Type B pancreatic cell (in vitro differentiated cells): ENCODE data around the gene PAK5. TPM values are rescaled to one million over a fixed set of nuclear protein-coding genes. Genes with fewer than 3 reads are reported as not detected.

ENCODE experiments used
- DNase-seq: peaks from one replicate; pipeline ENCODE4 v3.0.0; 2021; ENCODE audit warnings: mixed read lengths; ENCODE audit not compliant: unreplicated experiment; ENCODE audit errors: extremely low spot score
- H3K27ac Mint-ChIP-seq: 2 replicates; pipeline ENCODE4 v1.8.0; 2021; ENCODE audit warnings: mild to moderate bottlenecking, mixed read lengths
- H3K27me3 Mint-ChIP-seq: 2 replicates; pipeline ENCODE4 v1.8.0; 2021; ENCODE audit warnings: mixed read lengths
- H3K36me3 Mint-ChIP-seq: 2 replicates; pipeline ENCODE4 v1.8.0; 2021; ENCODE audit warnings: mixed read lengths
- H3K4me1 Mint-ChIP-seq: one replicate; pipeline ENCODE4 v1.8.0; 2021; ENCODE audit warnings: mixed read lengths; ENCODE audit not compliant: unreplicated experiment
- H3K4me3 Mint-ChIP-seq: 2 replicates; pipeline ENCODE4 v1.8.0; 2021; ENCODE audit warnings: mild to moderate bottlenecking, mixed read lengths
- H3K9me3 Mint-ChIP-seq: 2 replicates; pipeline ENCODE4 v1.8.0; 2021; ENCODE audit warnings: mixed read lengths
- total RNA-seq: library from RNA; stranded (reverse); gene quantifications from 2 replicates; pipeline ENCODE4 v1.2.1, GENCODE V29; 2021; ENCODE audit warnings: low replicate concordance
- TF ChIP-seq, protein P1 (sequence below): fragments of 200-600 bp; sonication (generic); conservative IDR thresholded peaks from 2 replicates; pipeline ENCODE4 v1.5.0; 2021; ENCODE audit warnings: antibody characterized with exemption, mild to moderate bottlenecking

Gene PAK5
- total RNA-seq, 1 donor from 2014 or later, result 1.8 TPM

GRCh38 chr20:9550283-9550682, 288.6 kb downstream of the PAK5 start:
- H3K9me3 Mint-ChIP-seq, result peaks cover 5% of the 10 kb centered on the region
- H3K4me1 Mint-ChIP-seq, result peaks cover 6% of the 10 kb centered on the region
- DNase-seq, result no peak
- no peak overlapping the region for H3K27ac Mint-ChIP-seq
- peaks cover 5% of the 10 kb centered on the region for H3K27me3 Mint-ChIP-seq
- no peak overlapping the region for H3K4me3 Mint-ChIP-seq
- TF ChIP-seq, protein P1, sequence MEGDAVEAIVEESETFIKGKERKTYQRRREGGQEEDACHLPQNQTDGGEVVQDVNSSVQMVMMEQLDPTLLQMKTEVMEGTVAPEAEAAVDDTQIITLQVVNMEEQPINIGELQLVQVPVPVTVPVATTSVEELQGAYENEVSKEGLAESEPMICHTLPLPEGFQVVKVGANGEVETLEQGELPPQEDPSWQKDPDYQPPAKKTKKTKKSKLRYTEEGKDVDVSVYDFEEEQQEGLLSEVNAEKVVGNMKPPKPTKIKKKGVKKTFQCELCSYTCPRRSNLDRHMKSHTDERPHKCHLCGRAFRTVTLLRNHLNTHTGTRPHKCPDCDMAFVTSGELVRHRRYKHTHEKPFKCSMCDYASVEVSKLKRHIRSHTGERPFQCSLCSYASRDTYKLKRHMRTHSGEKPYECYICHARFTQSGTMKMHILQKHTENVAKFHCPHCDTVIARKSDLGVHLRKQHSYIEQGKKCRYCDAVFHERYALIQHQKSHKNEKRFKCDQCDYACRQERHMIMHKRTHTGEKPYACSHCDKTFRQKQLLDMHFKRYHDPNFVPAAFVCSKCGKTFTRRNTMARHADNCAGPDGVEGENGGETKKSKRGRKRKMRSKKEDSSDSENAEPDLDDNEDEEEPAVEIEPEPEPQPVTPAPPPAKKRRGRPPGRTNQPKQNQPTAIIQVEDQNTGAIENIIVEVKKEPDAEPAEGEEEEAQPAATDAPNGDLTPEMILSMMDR, result no peak
- no peaks in the 10 kb centered on the region for H3K36me3 Mint-ChIP-seq

- no peaks in the 10 kb centered on the region for H3K9me3 Mint-ChIP-seq
- DNase-seq, result no peak
- H3K36me3 Mint-ChIP-seq, result no peaks in the 10 kb centered on the region
- TF ChIP-seq, protein P1, result no peak
- no peaks in the 10 kb centered on the region for H3K4me1 Mint-ChIP-seq
- peaks cover 5% of the 10 kb centered on the region for H3K27me3 Mint-ChIP-seq
- no peak overlapping the region for H3K27ac Mint-ChIP-seq
- no peak overlapping the region for H3K4me3 Mint-ChIP-seq
These were observed 295.7 kb downstream of the PAK5 start for GRCh38 chr20:9543214-9543613.

DNA sequence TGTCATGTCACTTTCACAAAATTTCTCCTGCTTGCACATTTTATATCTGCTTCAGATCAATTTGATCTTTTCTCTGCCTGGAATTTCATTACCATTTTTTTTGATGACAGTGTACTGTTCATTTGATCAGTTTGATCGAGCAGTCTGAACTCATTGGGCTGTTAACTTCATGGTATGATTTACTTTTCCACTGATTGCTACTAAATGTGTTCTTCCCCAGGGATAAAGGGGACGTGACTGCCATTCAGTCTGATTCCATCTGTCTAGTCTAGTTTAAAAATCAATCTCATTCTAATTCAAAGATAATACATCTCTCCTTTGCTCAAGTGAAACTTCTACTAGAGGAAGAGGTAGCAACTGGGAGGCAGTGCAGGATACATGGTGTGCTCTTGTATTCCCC, 303.4 kb downstream of the PAK5 start:
- TF ChIP-seq, protein P1, result no peak
- H3K4me3 Mint-ChIP-seq, result no peak overlapping the region

DNA sequence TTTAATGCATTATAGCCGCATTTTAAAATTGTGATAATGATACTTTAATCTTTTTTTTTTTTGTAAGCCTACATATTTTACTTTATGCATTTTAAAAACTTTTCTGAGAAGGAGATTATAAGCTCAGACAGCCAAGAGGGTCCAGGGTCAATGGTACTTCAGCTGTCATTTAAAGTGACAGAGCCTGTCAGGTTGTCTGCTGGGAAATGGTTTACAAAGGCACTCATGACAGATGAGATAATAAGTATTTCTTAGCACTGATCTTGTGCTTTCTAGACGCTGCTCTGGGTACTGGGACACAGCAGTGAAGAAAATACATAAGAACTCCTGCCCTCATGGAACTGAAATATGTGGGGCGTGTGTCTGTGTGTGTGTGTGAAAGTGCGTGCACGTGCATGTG, 304.9 kb downstream of the PAK5 start:
- H3K9me3 Mint-ChIP-seq, result no peaks in the 10 kb centered on the region
- no peak overlapping the region for H3K27ac Mint-ChIP-seq
- peaks cover 13% of the 10 kb centered on the region for H3K4me1 Mint-ChIP-seq
- no peak overlapping the region for H3K4me3 Mint-ChIP-seq
- H3K36me3 Mint-ChIP-seq, result no peaks in the 10 kb centered on the region
- H3K27me3 Mint-ChIP-seq, result peaks cover 9% of the 10 kb centered on the region
- no peak for DNase-seq
- TF ChIP-seq, protein P1, result no peak

More for the DNA sequence above, 303.4 kb downstream of the PAK5 start:
- no peaks in the 10 kb centered on the region for H3K36me3 Mint-ChIP-seq
- peaks cover 9% of the 10 kb centered on the region for H3K27me3 Mint-ChIP-seq
- peaks cover 13% of the 10 kb centered on the region for H3K4me1 Mint-ChIP-seq
- H3K9me3 Mint-ChIP-seq, result no peaks in the 10 kb centered on the region
- DNase-seq, result no peak
- no peak overlapping the region for H3K27ac Mint-ChIP-seq

GRCh38 chr20:9532069-9532838, 306.6 kb downstream of the PAK5 start:
- DNase-seq, result no peak
- H3K4me3 Mint-ChIP-seq, result no peak overlapping the region
- H3K4me1 Mint-ChIP-seq, result peaks cover 13% of the 10 kb centered on the region
- no peak overlapping the region for H3K27ac Mint-ChIP-seq
- no peaks in the 10 kb centered on the region for H3K9me3 Mint-ChIP-seq
- TF ChIP-seq, protein P1, result no peak
- H3K27me3 Mint-ChIP-seq, result peaks cover 10% of the 10 kb centered on the region
- no peaks in the 10 kb centered on the region for H3K36me3 Mint-ChIP-seq
